Karpas-422 (cell line): Measurements from ENCODE around the gene AGAP5. TPM values are rescaled to one million over a fixed set of nuclear protein-coding genes. Genes with fewer than 3 reads are reported as not detected.
"Not testable (repeated sequence)": the region's sequence is repeated elsewhere in the genome, so short reads cannot be mapped to it uniquely, and the experiment has no call there.

Experiments used
- DNase-seq: peaks from one replicate; pipeline ENCODE4 v3.0.0-alpha.2; 2015
- H2AFZ ChIP-seq: fragments of 200-600 bp; sonication (generic); 2 replicates; pipeline ENCODE4 v1.6.1; 2014; ENCODE audit warnings: antibody characterized with exemption, low read length, mixed read lengths
- H3K27ac ChIP-seq: fragments of 200-600 bp; sonication (generic); 2 replicates; pipeline ENCODE4 v1.5.1; 2014; ENCODE audit warnings: mild to moderate bottlenecking, low read length, moderate library complexity
- H3K27me3 ChIP-seq: fragments of 200-600 bp; sonication (generic); 2 replicates; pipeline ENCODE4 v1.6.1; 2014; ENCODE audit warnings: low read length, mixed read lengths
- H3K36me3 ChIP-seq: fragments of 200-600 bp; sonication (generic); 2 replicates; pipeline ENCODE4 v1.6.1; 2014; ENCODE audit warnings: low read length, mixed read lengths; ENCODE audit not compliant: insufficient read depth
- H3K4me1 ChIP-seq: fragments of 200-600 bp; sonication (generic); 2 replicates; pipeline ENCODE4 v1.6.1; 2014; ENCODE audit warnings: mild to moderate bottlenecking, low read length, mixed read lengths
- H3K4me2 ChIP-seq: fragments of 200-600 bp; sonication (generic); 2 replicates; pipeline ENCODE4 v1.6.1; 2014; ENCODE audit warnings: low read length, low read depth, mild to moderate bottlenecking; ENCODE audit not compliant: poor library complexity, severe bottlenecking
- H3K4me3 ChIP-seq: fragments of 200-600 bp; sonication (generic); 2 replicates; pipeline ENCODE4 v1.5.1; 2014; ENCODE audit warnings: mild to moderate bottlenecking, antibody characterized with exemption, low read length, mixed read lengths
- H3K79me2 ChIP-seq: fragments of 200-600 bp; sonication (generic); 2 replicates; pipeline ENCODE4 v1.6.1; 2014; ENCODE audit warnings: mild to moderate bottlenecking, low read length, mixed read lengths
- H3K9ac ChIP-seq: fragments of 200-600 bp; sonication (generic); 2 replicates; pipeline ENCODE4 v1.6.0; 2014; ENCODE audit warnings: low read length
- H3K9me2 ChIP-seq: fragments of 200-600 bp; sonication (generic), shearing (Covaris generic); replicated peaks from 2 replicates; pipeline ENCODE4 v1.6.0; 2014; ENCODE audit warnings: mild to moderate bottlenecking, low read length, moderate library complexity; ENCODE audit not compliant: insufficient read depth
- H3K9me3 ChIP-seq: fragments of 300-700, 200-600 bp; sonication (generic); 2 replicates; pipeline ENCODE4 v1.6.1; 2014; ENCODE audit warnings: low read length, mixed read lengths
- H4K20me1 ChIP-seq: fragments of 200-600 bp; sonication (generic); 2 replicates; pipeline ENCODE4 v1.6.1; 2014; ENCODE audit warnings: mild to moderate bottlenecking, antibody characterized with exemption, low read length, low read depth; ENCODE audit not compliant: insufficient read depth
- total RNA-seq: library from RNA; depleted of rRNA; stranded (reverse); fragments of >200 nt; shearing (Covaris generic); gene quantifications from 2 replicates; pipeline ENCODE4 v1.2.3, GENCODE V29; 2014; ENCODE audit warnings: low replicate concordance

AGAP5 gene
- total RNA-seq, 1 experiment from 2014 or later = 8.1 TPM

DNA sequence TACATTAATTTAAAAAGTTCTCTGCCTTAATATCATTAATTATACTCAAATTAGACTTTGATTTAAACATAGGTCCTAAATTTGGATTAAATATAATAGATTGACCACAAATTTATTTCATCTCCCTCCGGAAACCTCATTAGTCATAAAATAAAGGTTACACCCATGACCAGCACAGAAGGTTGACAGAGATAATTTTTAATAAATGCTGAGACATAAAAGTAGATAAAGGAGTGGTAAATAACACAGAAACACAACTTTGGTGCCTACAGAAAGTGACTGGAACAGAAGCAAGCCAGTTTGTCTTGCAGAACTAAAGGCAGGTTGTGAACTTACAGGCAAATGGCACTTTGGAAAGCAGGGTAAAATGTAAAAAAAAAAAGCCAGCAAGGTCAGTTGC lies 10.3 kb downstream of the AGAP5 start:
- not testable (repeated sequence) for H3K27ac ChIP-seq, H3K27me3 ChIP-seq, H3K4me1 ChIP-seq, H3K4me2 ChIP-seq, H3K36me3 ChIP-seq, H3K9ac ChIP-seq, H3K9me2 ChIP-seq, H3K9me3 ChIP-seq, H3K4me3 ChIP-seq, H4K20me1 ChIP-seq, H3K79me2 ChIP-seq, DNase-seq, H2AFZ ChIP-seq

DNA sequence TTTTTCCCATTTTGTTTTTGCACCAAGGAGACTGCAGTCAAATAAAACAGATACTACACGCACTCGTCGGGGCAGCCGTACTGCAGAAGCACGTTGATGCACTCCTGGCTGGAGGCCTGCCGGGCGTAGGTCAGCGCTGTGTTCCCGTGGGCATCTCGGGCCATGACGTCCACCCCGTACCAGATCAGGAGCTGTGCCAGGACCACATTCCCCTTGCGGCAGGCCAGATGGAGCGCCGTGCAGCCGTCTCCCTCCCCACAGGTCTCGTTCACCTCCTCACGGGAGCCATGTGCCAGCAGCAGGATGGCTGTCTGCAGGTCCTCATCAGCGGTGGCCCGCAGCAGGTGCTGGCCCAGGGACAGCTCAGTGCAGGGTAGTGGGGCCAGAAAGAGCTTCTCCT lies 23.4 kb downstream of the AGAP5 start:
- H3K27me3 ChIP-seq, H3K9me3 ChIP-seq, H3K27ac ChIP-seq, H3K36me3 ChIP-seq, H3K79me2 ChIP-seq, H3K9me2 ChIP-seq, H3K4me3 ChIP-seq, H3K4me2 ChIP-seq, H2AFZ ChIP-seq, H3K4me1 ChIP-seq, DNase-seq, H4K20me1 ChIP-seq, H3K9ac ChIP-seq: not testable (repeated sequence)

DNA sequence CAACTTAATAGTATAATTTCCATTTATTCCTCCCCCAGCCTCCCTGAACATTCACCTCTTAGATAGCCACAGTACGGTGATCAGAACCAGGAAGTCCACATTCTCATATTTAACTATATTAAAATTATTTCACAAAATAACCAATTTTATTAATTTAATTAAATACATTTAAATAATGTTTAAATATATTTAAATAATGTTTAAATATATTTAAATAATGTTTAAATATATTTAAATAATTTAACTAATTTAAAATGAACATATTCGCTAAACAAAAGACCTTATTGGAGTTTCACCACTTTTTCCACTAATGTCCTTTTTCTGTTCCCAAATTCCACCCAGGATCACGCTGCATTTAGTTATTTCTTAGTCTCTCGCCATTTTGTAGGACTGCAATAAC lies 29.5 kb downstream of the AGAP5 start:
- not testable (repeated sequence) for H3K27me3 ChIP-seq, H3K9ac ChIP-seq, H2AFZ ChIP-seq, H3K4me3 ChIP-seq, H3K9me3 ChIP-seq, DNase-seq, H3K27ac ChIP-seq, H3K36me3 ChIP-seq, H3K4me2 ChIP-seq, H3K79me2 ChIP-seq, H3K4me1 ChIP-seq, H3K9me2 ChIP-seq, H4K20me1 ChIP-seq

DNA sequence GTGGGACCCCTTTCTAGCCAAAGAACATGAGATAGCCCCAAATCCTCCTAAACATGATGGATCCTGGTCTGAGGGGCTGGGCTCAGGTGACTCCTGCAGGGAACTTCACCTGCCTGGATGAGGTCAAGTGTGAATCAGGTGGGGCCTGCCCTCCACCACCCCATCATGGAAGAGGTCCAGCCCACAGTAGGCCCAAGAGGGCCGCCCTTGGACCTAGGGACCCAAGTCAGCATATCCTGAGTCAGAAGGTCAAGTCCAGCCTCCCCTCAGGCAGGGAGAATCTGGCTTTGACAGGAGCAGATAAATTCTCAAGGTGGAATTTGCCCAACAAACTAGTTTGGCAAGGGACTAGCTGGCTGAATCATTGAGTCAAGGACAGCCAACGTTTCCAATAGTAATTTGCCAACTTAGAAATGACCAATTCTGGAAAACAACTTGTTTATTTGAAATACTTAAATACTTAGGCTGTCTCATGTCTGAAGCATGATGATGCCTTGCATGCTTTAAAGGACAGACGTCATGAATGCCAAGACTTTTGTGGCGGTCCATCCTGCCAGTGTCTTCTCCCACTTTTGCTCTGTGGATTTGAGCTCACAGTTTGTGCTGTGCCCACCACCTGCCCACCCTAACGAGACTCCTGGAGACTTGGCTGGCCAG lies 31.6 kb downstream of the AGAP5 start:
- peak; percentile 31 for DNase-seq
- H3K27me3 ChIP-seq, H3K36me3 ChIP-seq, H3K4me2 ChIP-seq, H3K9me3 ChIP-seq, H3K4me1 ChIP-seq, H3K9ac ChIP-seq, H3K79me2 ChIP-seq, H2AFZ ChIP-seq, H4K20me1 ChIP-seq, H3K27ac ChIP-seq, H3K4me3 ChIP-seq, H3K9me2 ChIP-seq: not testable (repeated sequence)

DNA sequence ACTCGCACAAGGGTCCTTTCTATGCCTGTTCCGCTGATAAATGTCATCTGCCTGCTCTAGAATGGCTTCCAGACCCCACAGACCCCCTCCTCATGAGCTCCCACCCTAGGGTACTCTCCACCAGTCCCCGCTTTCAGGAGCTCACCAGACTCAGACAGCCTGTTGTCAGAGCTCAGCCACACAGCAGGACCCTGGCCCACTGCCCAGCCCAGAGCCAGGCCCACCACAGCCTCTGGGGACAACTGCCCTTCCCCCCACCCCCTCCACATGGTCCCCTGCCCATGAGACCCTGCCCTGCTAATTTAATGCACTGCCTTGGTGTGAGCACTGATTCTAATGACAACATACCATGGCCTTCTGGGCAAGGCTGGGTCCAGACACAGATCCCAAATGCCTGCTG lies 32.3 kb downstream of the AGAP5 start:
- not testable (repeated sequence) for H3K79me2 ChIP-seq, DNase-seq, H3K27me3 ChIP-seq, H3K9me2 ChIP-seq, H3K4me3 ChIP-seq, H3K9ac ChIP-seq, H3K4me2 ChIP-seq, H2AFZ ChIP-seq, H3K9me3 ChIP-seq, H3K27ac ChIP-seq, H3K36me3 ChIP-seq, H4K20me1 ChIP-seq, H3K4me1 ChIP-seq

DNA sequence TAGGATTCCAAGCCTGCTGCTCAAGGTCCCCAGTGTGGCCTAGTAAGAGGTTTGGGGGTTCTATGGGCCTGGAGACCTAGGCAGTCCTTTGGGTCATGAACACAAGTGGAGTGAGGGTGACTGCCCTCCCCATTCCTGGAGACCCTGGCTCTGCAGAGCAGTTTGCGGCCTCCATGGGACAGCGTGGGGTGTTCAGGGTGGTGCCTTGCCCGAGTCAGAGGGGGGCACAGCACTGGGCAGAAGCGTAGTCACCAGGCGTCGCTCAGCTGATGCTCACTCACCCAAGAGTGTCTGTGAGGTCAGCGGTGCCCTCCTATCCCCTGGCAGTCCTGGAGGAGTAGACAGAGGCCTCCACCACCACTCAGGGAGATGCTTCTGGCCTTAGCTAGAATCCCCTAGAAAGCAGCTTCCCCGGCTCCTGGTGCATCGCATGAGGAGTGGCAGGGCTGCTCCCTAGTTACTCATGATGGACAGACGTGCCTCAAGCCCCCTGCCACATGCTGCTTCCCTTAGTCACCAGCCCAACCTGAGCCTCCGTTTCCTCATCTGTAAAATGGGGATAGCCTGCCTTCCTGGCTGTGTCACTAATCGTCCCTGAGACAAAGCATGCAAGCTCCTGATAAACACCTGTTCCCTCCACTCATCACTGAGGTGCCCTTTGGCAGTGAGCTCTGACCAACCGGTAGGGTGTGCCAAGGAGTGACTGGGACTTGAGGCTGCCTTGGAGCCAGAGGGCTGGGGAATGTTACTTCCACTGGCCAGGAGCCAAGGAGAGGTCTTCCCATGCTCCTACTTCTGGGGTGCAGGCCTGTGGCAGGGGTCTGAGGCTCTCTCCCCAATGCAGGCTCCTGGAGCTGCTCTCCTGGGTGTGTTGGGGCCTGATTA lies 33.5 kb downstream of the AGAP5 start:
- H3K4me2 ChIP-seq, H3K79me2 ChIP-seq, H2AFZ ChIP-seq, H3K9ac ChIP-seq, H3K27ac ChIP-seq, H3K9me2 ChIP-seq, H4K20me1 ChIP-seq, H3K36me3 ChIP-seq, H3K9me3 ChIP-seq, H3K4me3 ChIP-seq, H3K27me3 ChIP-seq, H3K4me1 ChIP-seq: not testable (repeated sequence)
- peak; percentile 28 for DNase-seq

DNA sequence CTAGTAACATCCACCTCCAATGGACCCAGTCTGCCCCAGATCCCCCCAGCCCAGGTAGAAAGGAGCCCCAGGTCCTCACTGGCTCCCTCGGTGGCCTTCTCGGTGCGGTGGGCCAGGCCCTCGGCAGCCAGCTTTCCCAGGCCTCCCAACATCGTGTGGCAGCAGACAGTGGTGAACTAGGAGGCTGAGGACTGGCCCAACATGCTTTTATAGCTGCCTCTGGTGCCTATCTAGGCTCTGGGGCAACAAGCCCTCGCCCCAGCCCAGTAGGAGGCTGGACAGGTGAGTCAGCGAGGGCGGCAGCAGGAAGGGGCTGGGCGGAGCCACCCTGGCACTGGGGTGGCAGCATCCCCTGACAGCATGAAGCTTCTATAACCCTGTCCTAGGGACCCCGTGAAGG lies 34.3 kb downstream of the AGAP5 start:
- H3K79me2 ChIP-seq, H3K9me2 ChIP-seq, DNase-seq, H4K20me1 ChIP-seq, H2AFZ ChIP-seq, H3K4me2 ChIP-seq, H3K9ac ChIP-seq, H3K27me3 ChIP-seq, H3K9me3 ChIP-seq, H3K4me1 ChIP-seq, H3K4me3 ChIP-seq, H3K27ac ChIP-seq, H3K36me3 ChIP-seq: not testable (repeated sequence)

DNA sequence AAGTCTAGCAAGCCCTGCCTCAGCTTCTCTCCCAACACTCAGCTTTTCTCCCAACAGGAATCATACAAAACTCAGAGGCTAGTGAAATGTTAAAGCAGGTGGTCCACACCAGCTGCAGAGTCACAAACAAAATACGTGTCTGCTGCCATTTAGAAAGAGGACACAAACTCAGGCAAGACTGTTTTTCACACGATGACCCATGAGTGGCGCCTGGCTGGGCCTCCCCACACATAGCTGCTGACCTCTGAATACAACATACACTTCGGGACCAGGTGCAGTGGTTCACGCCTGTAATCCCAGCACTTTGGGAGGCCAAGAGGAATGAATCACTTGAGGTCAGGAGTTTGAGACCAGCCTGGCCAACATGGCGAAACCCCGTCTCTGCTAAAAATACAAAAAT lies 35.2 kb downstream of the AGAP5 start:
- H3K4me2 ChIP-seq, H3K79me2 ChIP-seq, H4K20me1 ChIP-seq, H2AFZ ChIP-seq, DNase-seq, H3K9me2 ChIP-seq, H3K4me1 ChIP-seq, H3K36me3 ChIP-seq, H3K27ac ChIP-seq, H3K4me3 ChIP-seq, H3K9ac ChIP-seq, H3K27me3 ChIP-seq, H3K9me3 ChIP-seq: not testable (repeated sequence)
